B cell (primary cell): Measurements from ENCODE around the gene WDHD1. TPM values are rescaled to one million over a fixed set of nuclear protein-coding genes. Genes with fewer than 3 reads are reported as not detected.
"Not testable (repeated sequence)": the region's sequence is repeated elsewhere in the genome, so short reads cannot be mapped to it uniquely, and the experiment has no call there.

Source experiments
- ATAC-seq: fragments of 200-7000 bp; cut with Tn5 transposase; one replicate; pipeline ENCODE4 v1.10.0; 2021; ENCODE audit warnings: low read depth, mild to moderate bottlenecking, moderate number of reproducible peaks, moderate library complexity
- CTCF ChIA-PET: fragments of 350-600 bp; sonication (Branson Sonifier 250); formaldehyde crosslinking; loops from one replicate; lab custom pipeline; 2021; ENCODE audit warnings: antibody characterized with exemption, inconsistent platforms; lab: Charles Lee
- POLR2A ChIA-PET: fragments of 350-600 bp; sonication (Branson Sonifier 250); formaldehyde crosslinking; loops from one replicate; lab custom pipeline; 2021; ENCODE audit warnings: antibody characterized with exemption; lab: Charles Lee
- DNase-seq: peaks from one replicate; pipeline ENCODE4 v3.0.0; 2013
- H2AFZ ChIP-seq: 2 replicates; pipeline ENCODE4 v1.6.1; 2012; ENCODE audit warnings: mild to moderate bottlenecking, low read depth, low read length; ENCODE audit not compliant: insufficient read depth, poor library complexity, severe bottlenecking
- H3K27ac ChIP-seq, 2 donors: 1 replicate in 1 of 2; 2 replicates in 1 of 2; pipeline ENCODE4 v1.5.1; 2012 to 2013; ENCODE audit warnings: low read length in 2 of 2, mild to moderate bottlenecking in 2 of 2, moderate library complexity in 1 of 2
- H3K27me3 ChIP-seq, 4 experiments: fragments of 200-600 bp in 1 of 4; sonication (generic) in 1 of 4; replicated peaks in 1 of 4; 1 replicate in 2 of 4; 2 replicates in 2 of 4; pipeline versions ENCODE4 v1.6.1 to v1.7.0; 2013 to 2016; ENCODE audit warnings: low read length in 3 of 4, mild to moderate bottlenecking in 2 of 4, mixed read lengths in 1 of 4, moderate library complexity in 1 of 4; ENCODE audit not compliant: insufficient read depth in 4 of 4, control insufficient read depth in 3 of 4; ENCODE audit errors: control extremely low read depth in 1 of 4
- H3K36me3 ChIP-seq, 2 experiments: replicated peaks in 1 of 2; 1 replicate in 1 of 2; 2 replicates in 1 of 2; pipeline versions ENCODE4 v1.6.1 to v1.7.1; 2013; ENCODE audit warnings: low read length in 1 of 2; ENCODE audit not compliant: insufficient read depth in 2 of 2, control insufficient read depth in 1 of 2; ENCODE audit errors: control extremely low read depth in 1 of 2, extremely low read depth in 1 of 2
- H3K4me1 ChIP-seq, 2 donors: fragments of 200-600 bp in 1 of 2; sonication (generic) in 1 of 2; 1 replicate in 1 of 2; 2 replicates in 1 of 2; pipeline versions ENCODE4 v1.5.1 to v1.6.1; 2013 to 2017; ENCODE audit warnings: low read length in 2 of 2; ENCODE audit not compliant: control insufficient read depth in 2 of 2, insufficient read depth in 2 of 2
- H3K4me2 ChIP-seq: replicated peaks from 2 replicates; pipeline ENCODE3; 2012; ENCODE audit warnings: mild to moderate bottlenecking, low read depth, low read length; ENCODE audit not compliant: poor library complexity, severe bottlenecking
- H3K4me3 ChIP-seq, 5 experiments: fragments of 200-600 bp in 1 of 5; sonication (generic) in 1 of 5; 1 replicate in 3 of 5; 2 replicates in 2 of 5; pipeline versions ENCODE4 v1.5.1 to v1.7.0; 2011 to 2016; ENCODE audit warnings: low read length in 4 of 5, mild to moderate bottlenecking in 4 of 5, low read depth in 2 of 5, control low read depth in 1 of 5, moderate library complexity in 1 of 5; ENCODE audit not compliant: insufficient read depth in 1 of 5; ENCODE audit errors: control extremely low read depth in 1 of 5, extremely low read depth in 1 of 5
- H3K79me2 ChIP-seq: fragments of 200-600 bp; sonication (generic); one replicate; pipeline ENCODE4 v1.6.0; 2016; ENCODE audit warnings: low read length; ENCODE audit not compliant: control insufficient read depth, insufficient read depth
- H3K9ac ChIP-seq: fragments of 200-600 bp; sonication (generic); 2 replicates; pipeline ENCODE4 v1.6.1; 2017; ENCODE audit warnings: mild to moderate bottlenecking, low read length, moderate library complexity
- H3K9me3 ChIP-seq, 3 donors: one replicate each; pipeline versions ENCODE4 v1.6.1 to v1.7.1; 2013; ENCODE audit warnings: low read length in 2 of 3; ENCODE audit not compliant: control insufficient read depth in 2 of 3, insufficient read depth in 1 of 3; ENCODE audit errors: control extremely low read depth in 1 of 3
- H4K20me1 ChIP-seq: 2 replicates; pipeline ENCODE4 v1.6.0; 2012; ENCODE audit warnings: mild to moderate bottlenecking, low read length; ENCODE audit not compliant: insufficient read depth, control insufficient read depth, poor library complexity, severe bottlenecking
- H3K27ac Mint-ChIP-seq: one replicate; pipeline ENCODE4 v1.8.0; 2021; ENCODE audit warnings: mixed read lengths
- H3K27me3 Mint-ChIP-seq: one replicate; pipeline ENCODE4 v1.8.0; 2021; ENCODE audit warnings: mixed read lengths
- H3K4me1 Mint-ChIP-seq: one replicate; pipeline ENCODE4 v1.8.0; 2021; ENCODE audit warnings: mixed read lengths
- H3K4me3 Mint-ChIP-seq: one replicate; pipeline ENCODE4 v1.8.0; 2021; ENCODE audit warnings: mixed read lengths
- H3K9me3 Mint-ChIP-seq: one replicate; pipeline ENCODE4 v1.8.0; 2022; ENCODE audit warnings: mixed read lengths; ENCODE audit not compliant: insufficient read depth
- EZH2 ChIP-seq: IDR thresholded peaks from 2 replicates; pipeline ENCODE4 v1.6.1; 2012; ENCODE audit warnings: borderline replicate concordance, low read depth, mild to moderate bottlenecking, moderate library complexity, low read length; ENCODE audit not compliant: insufficient read depth, poor library complexity, severe bottlenecking
- WGBS: methylation state at CpG from one replicate; pipeline ENCODE4 v1.1.5; 2013; ENCODE audit warnings: missing lambda C conversion rate; ENCODE audit not compliant: insufficient coverage; 5-methylcytosine and 5-hydroxymethylcytosine counted together
- intact Hi-C: fragments of 100-400 bp; cut with micrococcal nuclease; formaldehyde crosslinking; loops from one replicate; pipeline ENCODE4 v1.10.0; 2022
- polyA plus RNA-seq: library from polyadenylated mRNA; depleted of rRNA; stranded (reverse); fragments of >200 nt; gene quantifications from 2 replicates; pipeline ENCODE4 v1.2.3, GENCODE V29; 2012
- total RNA-seq, 2 donors: library from RNA; stranded (reverse); fragments of 120-200 nt in 1 of 2; gene quantifications; 1 replicate in 1 of 2; 2 replicates in 1 of 2; pipeline versions ENCODE4 v1.2.3 to v1.2.4, GENCODE V29; 2013 to 2022
- TF ChIP-seq, protein P1 (sequence below): fragments of 200-600 bp; IDR thresholded peaks from one replicate; pipeline ENCODE4 v1.8.0; 2022; ENCODE audit warnings: antibody characterized with exemption, mild to moderate bottlenecking

Gene WDHD1
- total and polyA plus RNA-seq, 2 donors (not counting 1 experiment from before 2014, with no cell fraction given), result 0.61 to 6.5 TPM

DNA sequence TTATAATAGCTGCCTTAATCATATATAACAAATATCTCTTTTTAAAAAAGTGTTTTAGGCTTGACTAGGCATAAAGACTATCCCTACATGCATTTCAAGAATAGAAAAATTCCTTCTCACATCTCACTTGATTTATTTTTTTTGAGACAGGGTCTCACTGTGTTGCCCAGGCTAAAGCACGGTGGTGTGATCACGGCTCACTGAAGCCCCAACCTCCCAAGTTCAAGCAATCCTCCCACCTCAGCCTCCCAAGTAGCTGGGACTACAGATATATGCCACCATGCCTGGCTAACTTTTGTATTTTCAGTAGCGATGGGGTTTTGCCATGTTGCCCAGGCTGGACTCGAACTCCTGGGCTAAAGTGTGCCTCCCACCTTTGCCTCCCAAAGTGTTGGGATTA lies 59.4 kb downstream of the WDHD1 start:
- Histone ChIP-seq H3K4me2 (no peak overlapping the region), H3K4me1 (no peaks in the 10 kb centered on the region), H2AFZ (no peak overlapping the region), H4K20me1 (no peaks in the 10 kb centered on the region), H3K9me3 (no peaks in the 10 kb centered on the region), H3K27me3 (no peaks in the 10 kb centered on the region), H3K36me3 (peaks cover 4 to 6% of the 10 kb centered on the region in 2 experiments), H3K79me2 (no peaks in the 10 kb centered on the region), H3K9ac (no peak overlapping the region), H3K4me3 (no peak overlapping the region), H3K27ac (no peak overlapping the region)
- peaks cover 2% of the 10 kb centered on the region for H3K4me1 Mint-ChIP-seq
- no peak overlapping the region for H3K4me3 Mint-ChIP-seq
- ATAC-seq, result no peak
- TF ChIP-seq, protein P1, sequence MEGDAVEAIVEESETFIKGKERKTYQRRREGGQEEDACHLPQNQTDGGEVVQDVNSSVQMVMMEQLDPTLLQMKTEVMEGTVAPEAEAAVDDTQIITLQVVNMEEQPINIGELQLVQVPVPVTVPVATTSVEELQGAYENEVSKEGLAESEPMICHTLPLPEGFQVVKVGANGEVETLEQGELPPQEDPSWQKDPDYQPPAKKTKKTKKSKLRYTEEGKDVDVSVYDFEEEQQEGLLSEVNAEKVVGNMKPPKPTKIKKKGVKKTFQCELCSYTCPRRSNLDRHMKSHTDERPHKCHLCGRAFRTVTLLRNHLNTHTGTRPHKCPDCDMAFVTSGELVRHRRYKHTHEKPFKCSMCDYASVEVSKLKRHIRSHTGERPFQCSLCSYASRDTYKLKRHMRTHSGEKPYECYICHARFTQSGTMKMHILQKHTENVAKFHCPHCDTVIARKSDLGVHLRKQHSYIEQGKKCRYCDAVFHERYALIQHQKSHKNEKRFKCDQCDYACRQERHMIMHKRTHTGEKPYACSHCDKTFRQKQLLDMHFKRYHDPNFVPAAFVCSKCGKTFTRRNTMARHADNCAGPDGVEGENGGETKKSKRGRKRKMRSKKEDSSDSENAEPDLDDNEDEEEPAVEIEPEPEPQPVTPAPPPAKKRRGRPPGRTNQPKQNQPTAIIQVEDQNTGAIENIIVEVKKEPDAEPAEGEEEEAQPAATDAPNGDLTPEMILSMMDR, result no peak
- TF ChIP-seq EZH2, result no peak
- WGBS, result 100% methylated on average over 4 of the region's 4 CpGs
- ChIA-PET CTCF (no interaction called here), POLR2A (no interaction called here)
- intact Hi-C loops, result no loop called here
- no peak overlapping the region for H3K27ac Mint-ChIP-seq
- H3K9me3 Mint-ChIP-seq, result no peaks in the 10 kb centered on the region
- no peaks in the 10 kb centered on the region for H3K27me3 Mint-ChIP-seq
- no peak for DNase-seq

DNA sequence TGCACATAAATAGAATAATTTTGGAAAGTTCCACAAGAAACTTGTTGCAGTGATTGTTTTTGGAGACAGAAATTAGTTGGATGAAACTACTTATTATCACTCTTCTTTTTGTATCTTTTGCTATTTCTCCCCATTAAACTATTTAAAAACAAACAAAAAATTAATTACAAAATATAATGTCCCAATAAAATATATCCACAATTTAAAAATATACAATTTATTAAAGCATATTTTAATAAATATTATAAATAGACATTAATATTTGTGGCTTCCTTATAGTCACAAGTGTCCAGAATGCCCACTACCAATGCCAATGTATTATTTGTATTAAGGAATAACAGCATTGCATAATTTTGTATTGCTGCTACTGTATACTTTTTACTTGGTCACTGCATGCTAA lies 71.8 kb downstream of the WDHD1 start:
- H3K9me3 Mint-ChIP-seq, result no peaks in the 10 kb centered on the region
- Histone ChIP-seq H4K20me1 (no peaks in the 10 kb centered on the region), H3K4me2 (no peak overlapping the region), H3K27me3 (no peaks in the 10 kb centered on the region), H3K9ac (no peak overlapping the region), H3K4me3 (no peak overlapping the region), H3K36me3 (peaks cover 0 to 5% of the 10 kb centered on the region in 2 experiments), H2AFZ (no peak overlapping the region), H3K27ac (no peak overlapping the region), H3K79me2 (no peaks in the 10 kb centered on the region), H3K9me3 (no peaks in the 10 kb centered on the region), H3K4me1 (no peaks in the 10 kb centered on the region)
- DNase-seq, result no peak
- H3K27me3 Mint-ChIP-seq, result no peaks in the 10 kb centered on the region
- no peak for ATAC-seq
- ChIA-PET POLR2A (no interaction called here), CTCF (interaction anchor here (1.3 kb wide), 1 partner anchor 10 kb away, joined by 5 read pairs; no protein-coding TSS in a partner anchor)
- no peaks in the 10 kb centered on the region for H3K4me1 Mint-ChIP-seq
- intact Hi-C loops, result no loop called here
- H3K27ac Mint-ChIP-seq, result no peak overlapping the region
- no peak overlapping the region for H3K4me3 Mint-ChIP-seq
- TF ChIP-seq, protein P1, result no peak
- TF ChIP-seq EZH2, result no peak

DNA sequence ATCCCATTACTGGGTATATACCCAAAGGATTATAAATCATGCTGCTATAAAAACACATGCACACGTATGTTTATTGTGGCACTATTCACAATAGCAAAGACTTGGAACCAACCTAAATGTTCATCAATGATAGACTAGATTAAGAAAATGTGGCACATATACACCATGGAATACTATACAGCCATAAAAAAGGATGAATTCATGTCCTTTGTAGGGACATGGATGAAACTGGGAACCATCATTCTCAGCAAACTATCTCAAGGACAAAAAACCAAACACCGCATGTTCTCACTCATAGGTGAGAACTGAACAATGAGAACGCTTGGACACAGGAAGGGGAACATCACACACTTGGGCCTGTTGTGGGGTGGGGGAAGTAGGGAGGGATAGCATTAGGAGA lies 73.3 kb downstream of the WDHD1 start:
- POLR2A ChIA-PET, H3K4me3 Mint-ChIP-seq, H3K27me3 Mint-ChIP-seq, H3K9ac ChIP-seq, H3K27me3 ChIP-seq, H3K4me3 ChIP-seq, ATAC-seq, H3K9me3 Mint-ChIP-seq, H3K4me1 Mint-ChIP-seq, H3K4me2 ChIP-seq, H3K36me3 ChIP-seq, H3K79me2 ChIP-seq, H3K9me3 ChIP-seq, CTCF ChIA-PET, H4K20me1 ChIP-seq, H3K27ac ChIP-seq, H3K27ac Mint-ChIP-seq, intact Hi-C loops, H2AFZ ChIP-seq, DNase-seq, H3K4me1 ChIP-seq: not testable (repeated sequence)
- no CpG with 5 or more reads among the region's 3 CpGs for WGBS
